HepG2 (cell line): ENCODE measurements around the gene LRRC8E.

Experiments
- CTCF ChIP-seq: sonication (generic); formaldehyde crosslinking; IDR thresholded peaks from 2 replicates; pipeline ENCODE4 v1.5.0; 2020; ENCODE audit warnings: mild to moderate bottlenecking, missing genetic modification reagents, moderate library complexity
- DR1 ChIP-seq: sonication (generic); formaldehyde crosslinking; IDR thresholded peaks from 2 replicates; pipeline ENCODE4 v1.8.0; 2021; ENCODE audit warnings: mild to moderate bottlenecking, missing genetic modification reagents, inconsistent platforms
- HNF4A ChIP-seq: sonication (generic); formaldehyde crosslinking; IDR thresholded peaks from 2 replicates; pipeline ENCODE4 v1.4.0; 2020; ENCODE audit warnings: missing genetic modification reagents
- IKZF1 ChIP-seq: fragments of 450-650 bp; IDR thresholded peaks from 2 replicates; pipeline ENCODE4 v1.7.1; 2016
- MEIS1 ChIP-seq: sonication (generic); formaldehyde crosslinking; IDR thresholded peaks from 2 replicates; pipeline ENCODE4 v1.9.0; 2021; ENCODE audit warnings: mild to moderate bottlenecking, missing genetic modification reagents, moderate library complexity, borderline replicate concordance
- PHF21A ChIP-seq: sonication (generic); formaldehyde crosslinking; IDR thresholded peaks from 2 replicates; pipeline ENCODE4 v1.5.0; 2020; ENCODE audit warnings: mild to moderate bottlenecking, missing genetic modification reagents
- XRCC5 ChIP-seq: fragments of 200-400 bp; formaldehyde crosslinking; optimal IDR thresholded peaks from 2 replicates; pipeline ENCODE3; 2017; ENCODE audit warnings: mild to moderate bottlenecking, low read length

GRCh38 chr19:7888826-7889217 lies 512 bp downstream of the LRRC8E start:
- no peak for TF ChIP-seq XRCC5
- no peak for TF ChIP-seq IKZF1
- no peak for TF ChIP-seq DR1 (CRISPR knock-in tag)
- TF ChIP-seq PHF21A, result no peak
- no peak for TF ChIP-seq HNF4A (CRISPR knock-in tag)
- no peak for TF ChIP-seq MEIS1 (CRISPR knock-in tag)
- no peak for TF ChIP-seq CTCF (CRISPR knock-in tag)
